ENCODE results near the gene RAP1B. TPM values are rescaled to one million over a fixed set of nuclear protein-coding genes. Genes with fewer than 3 reads are reported as not detected.
"Not testable (repeated sequence)": the region's sequence is repeated elsewhere in the genome, so short reads cannot be mapped to it uniquely, and the experiment has no call there.

Gene RAP1B
- total and polyA plus RNA-seq, 8 donors: 29.8 to 60.5 (median 37.1) TPM

DNA sequence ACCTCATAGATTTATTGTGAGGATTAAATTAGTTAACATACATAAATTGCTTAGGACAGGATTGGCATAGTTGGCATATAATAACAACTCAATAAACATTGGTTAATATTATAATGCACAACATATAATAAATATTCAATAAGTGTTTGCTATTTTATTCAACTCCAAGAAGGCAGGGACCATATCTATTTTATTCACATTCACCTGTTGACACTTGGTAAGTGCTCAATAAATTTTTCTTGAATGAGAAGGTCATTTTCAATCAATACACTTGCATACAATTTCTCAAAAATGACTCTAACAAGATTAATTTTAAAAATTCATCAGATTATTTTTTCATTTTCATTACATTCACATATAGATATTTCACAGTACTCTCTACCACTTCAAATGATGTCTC is 63.7 kb downstream of the RAP1B start:
- H3K4me1 ChIP-seq: no peaks in the 10 kb centered on the region
- DNase-seq (no peak), ATAC-seq (no peak), FAIRE-seq (no peak)
- H3K4me3 ChIP-seq: no peak overlapping the region
- intact Hi-C loops (cut with DNase I): no loop called here
- H3K27me3 ChIP-seq: no peaks in the 10 kb centered on the region
- TF ChIP-seq CTCF (IDR thresholded peaks at IDR 0.05): no peak
- no peaks in the 10 kb centered on the region for H3K36me3 ChIP-seq
- no peak overlapping the region for H3K27ac ChIP-seq
- H3K9me3 ChIP-seq: no peaks in the 10 kb centered on the region

DNA sequence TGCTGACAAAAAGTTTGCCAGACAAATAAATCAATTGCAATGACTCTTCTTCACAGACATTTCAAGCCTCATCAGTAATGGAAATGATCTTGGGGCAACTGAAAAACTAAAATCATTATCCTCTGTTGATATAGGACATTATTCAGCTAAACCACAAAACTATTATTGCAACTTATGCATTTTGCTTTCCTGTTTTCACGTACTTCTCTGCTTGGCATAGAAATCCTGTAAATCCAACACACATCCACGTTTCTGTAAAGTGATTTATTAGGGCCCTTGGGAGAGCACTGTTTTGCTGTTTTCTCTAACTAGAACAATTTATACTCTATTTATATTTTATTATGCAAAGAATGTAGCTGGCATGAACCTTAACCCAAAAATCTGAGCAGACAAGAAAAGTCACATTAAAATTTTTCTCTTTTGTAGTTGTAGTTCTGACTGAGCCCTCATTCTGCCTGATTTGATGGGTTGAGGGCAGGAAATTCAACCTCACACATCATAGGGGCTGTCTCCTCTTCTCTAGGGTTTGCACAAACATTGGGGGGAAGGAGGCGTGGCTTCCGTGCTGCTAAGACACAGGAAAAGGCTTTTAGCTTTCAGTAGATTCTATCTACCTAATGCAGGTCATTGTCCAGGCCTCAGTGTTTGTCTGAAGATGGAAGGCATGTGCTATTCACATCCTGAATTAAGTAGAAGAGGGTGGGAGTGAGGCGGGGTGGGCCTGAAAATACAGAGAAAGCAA is 64.6 kb downstream of the RAP1B start:
- H3K4me3 ChIP-seq: no peak overlapping the region
- no peak for FAIRE-seq
- TF ChIP-seq CTCF (IDR thresholded peaks at IDR 0.05): no peak
- H3K27ac ChIP-seq: no peak overlapping the region
- no peak for DNase-seq
- no peaks in the 10 kb centered on the region for H3K4me1 ChIP-seq
- no peaks in the 10 kb centered on the region for H3K9me3 ChIP-seq
- 66 to 68% methylated on average over 5 of the region's 5 CpGs for WGBS, 2 donors
- intact Hi-C loops (cut with DNase I): no loop called here
- H3K27me3 ChIP-seq: no peaks in the 10 kb centered on the region
- no peaks in the 10 kb centered on the region for H3K36me3 ChIP-seq
- ATAC-seq: no peak

- 90 to 91% methylated on average over 5 of the region's 5 CpGs for WGBS, 2 donors
- intact Hi-C loops (cut with DNase I); H3K4me1 ChIP-seq; H3K36me3 ChIP-seq; ATAC-seq; DNase-seq; H3K27me3 ChIP-seq; H3K4me3 ChIP-seq; H3K27ac ChIP-seq; FAIRE-seq; H3K9me3 ChIP-seq: not testable (repeated sequence)
Observed at GRCh38 chr12:68676854-68677253, 66.2 kb downstream of the RAP1B start.

DNA sequence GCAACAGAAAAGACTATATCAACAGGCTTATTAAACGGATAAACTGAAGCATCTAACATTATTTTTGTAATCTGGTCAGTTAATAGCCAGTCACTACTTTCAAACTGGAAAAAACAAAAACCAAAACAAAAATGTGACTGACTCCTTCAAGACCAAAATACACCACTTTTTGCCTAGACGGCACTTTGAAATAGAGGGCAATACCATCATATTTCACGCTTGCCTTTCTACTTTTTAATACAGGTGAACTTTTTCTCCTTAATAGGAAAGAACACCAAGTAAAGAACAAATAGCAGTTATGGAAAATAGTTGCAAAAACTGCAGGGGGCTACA is 75.5 kb downstream of the RAP1B start:
- intact Hi-C loops (cut with DNase I): no loop called here
- DNase-seq: no peak
- H3K27ac ChIP-seq: peak overlapping the region; percentile 64 to 91 (median 82)
- peak overlapping the region; percentile 65 to 89 (median 78) for H3K4me3 ChIP-seq
- H3K36me3 ChIP-seq: peaks cover 0 to 12% (median 0%) of the 10 kb centered on the region in 3 donors
- ATAC-seq: no peak
- no peak for TF ChIP-seq CTCF (IDR thresholded peaks at IDR 0.05)
- peaks cover 0 to 13% (median 4%) of the 10 kb centered on the region in 3 donors for H3K4me1 ChIP-seq
- FAIRE-seq: no peak
- 36 to 53% methylated on average over 3 of the region's 3 CpGs for WGBS, 2 donors
- no peaks in the 10 kb centered on the region for H3K27me3 ChIP-seq
- H3K9me3 ChIP-seq: no peaks in the 10 kb centered on the region

DNA sequence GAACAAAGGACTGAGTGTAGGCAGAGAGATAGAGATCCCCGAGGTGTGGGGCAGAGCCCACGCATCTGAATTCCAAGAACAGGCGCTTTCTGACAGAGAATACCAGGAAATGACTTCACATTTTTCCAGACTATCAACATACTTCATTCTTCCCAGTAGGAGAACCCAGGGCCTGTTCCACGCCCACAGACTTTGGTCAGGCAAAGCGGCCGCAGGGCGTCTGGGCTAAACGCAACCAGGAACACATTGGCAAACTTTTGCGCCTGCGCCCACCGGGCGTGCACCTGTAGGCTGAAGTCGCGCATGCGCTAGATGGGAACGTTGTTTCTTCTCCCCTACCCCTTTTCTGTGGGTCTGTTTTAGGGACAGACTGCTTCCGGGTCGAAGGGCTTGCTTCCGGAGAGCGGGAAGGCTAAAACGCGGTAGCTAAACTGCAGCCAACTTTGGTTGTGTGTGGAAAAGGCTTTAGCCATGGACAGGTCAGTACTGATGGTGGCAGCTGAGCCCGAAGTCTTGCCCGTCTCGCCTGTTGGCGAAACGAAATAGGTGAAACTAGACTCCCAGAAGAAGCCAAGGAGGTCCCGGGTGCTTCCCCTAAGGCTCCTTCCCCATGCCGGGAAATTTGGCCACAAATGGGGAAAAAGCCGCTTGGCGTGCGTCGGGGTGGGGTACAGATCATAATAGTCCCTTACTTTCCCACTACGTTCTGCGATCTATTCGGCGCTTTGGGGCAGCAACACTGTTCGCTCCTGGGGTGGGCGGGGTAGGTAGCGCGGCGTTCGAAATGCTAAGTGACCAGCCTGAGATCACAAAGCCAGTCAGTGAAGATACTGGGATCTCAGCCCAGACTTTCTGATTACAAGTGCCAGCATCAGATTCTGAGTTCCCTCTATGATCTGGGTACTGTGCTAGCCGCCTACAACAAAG is 76.2 kb downstream of the RAP1B start, which contains the start of gene NUP107:
Gene NUP107 (plus strand): TSS at position 384 of the 927 bp plus-strand sequence. CDS start 88 bp downstream, at position 472.
- H3K27ac ChIP-seq: peak within 1 kb of the TSS; percentile 64 to 91 (median 82)
- H3K36me3 ChIP-seq: peaks cover 0 to 14% (median 4%) of the 10 kb centered on the region in 3 donors
- ATAC-seq (peak; percentile 97 to 100 (median 98)), FAIRE-seq (no peak), DNase-seq (peak; percentile 99 to 100 (median 100))
- 0% methylated on average over 44 of the region's 44 CpGs for WGBS, 2 donors
- no peaks in the 10 kb centered on the region for H3K9me3 ChIP-seq
- peak within 1 kb of the TSS; percentile 65 to 89 (median 78) for H3K4me3 ChIP-seq
- intact Hi-C loops (cut with DNase I): no loop called here
- H3K27me3 ChIP-seq: no peaks in the 10 kb centered on the region
- TF ChIP-seq CTCF (IDR thresholded peaks at IDR 0.05): no peak
- H3K4me1 ChIP-seq: peaks cover 0 to 13% (median 4%) of the 10 kb centered on the region in 3 donors

Measured in pancreas (tissue), 10 donors.